Tibial nerve (tissue), 4 donors: ENCODE data around the gene GRM4.

Experiments used
- CTCF ChIP-seq, 5 experiments: fragments of 200-600 bp in 3 of 5; fragments of 450-650 bp in 2 of 5; sonication (generic) in 3 of 5; IDR thresholded peaks; one replicate each; pipeline ENCODE4 v1.5.1; 2016 to 2019; ENCODE audit warnings: antibody characterized with exemption in 5 of 5, mild to moderate bottlenecking in 3 of 5, moderate library complexity in 2 of 5
- EP300 ChIP-seq, 2 donors: sonication (generic); formaldehyde crosslinking; IDR thresholded peaks; one replicate each; pipeline ENCODE4 v1.6.1; 2017; ENCODE audit warnings: antibody characterized with exemption in 2 of 2, mild to moderate bottlenecking in 1 of 2
- POLR2A ChIP-seq, 2 donors: fragments of 450-650 bp; IDR thresholded peaks; one replicate each; pipeline ENCODE4 v1.6.1; 2017; ENCODE audit warnings: antibody characterized with exemption in 2 of 2, mild to moderate bottlenecking in 2 of 2, moderate library complexity in 2 of 2

- TF ChIP-seq CTCF (IDR thresholded peaks at IDR 0.05) = no peak
- TF ChIP-seq POLR2A (IDR thresholded peaks at IDR 0.05) = no peak
- TF ChIP-seq EP300 (IDR thresholded peaks at IDR 0.05) = no peak
Observed at GRCh38 chr6:33974471-33974870, 171.4 kb downstream of the GRM4 start.
